Stimulated activated effector memory CD8-positive, alpha-beta T cell treated with anti-CD3 and anti-CD28 coated beads, Interleukin-12 subunit alpha, Interleukin-12 subunit beta, amount 100 ng/mL, for 72 hours (primary cell): Measurements from ENCODE around the gene NKIRAS1.

Source experiments
- ATAC-seq: fragments of 150-1000 bp; cut with Tn5 transposase; 2 replicates; pipeline ENCODE4 v1.10.0; 2021
- DNase-seq, 2 donors: peaks; one replicate each; pipeline ENCODE4 v3.0.0; 2021 to 2022; ENCODE audit warnings: low spot score in 2 of 2
- H3K27ac Mint-ChIP-seq: one replicate; pipeline ENCODE4 v1.8.0; 2022; ENCODE audit warnings: mild to moderate bottlenecking, mixed read lengths
- H3K36me3 Mint-ChIP-seq: one replicate; pipeline ENCODE4 v1.8.0; 2022; ENCODE audit warnings: mild to moderate bottlenecking, mixed read lengths
- H3K4me1 Mint-ChIP-seq: one replicate; pipeline ENCODE4 v1.8.0; 2022; ENCODE audit warnings: mixed read lengths
- H3K4me3 Mint-ChIP-seq: one replicate; pipeline ENCODE4 v1.8.0; 2022; ENCODE audit warnings: mild to moderate bottlenecking, mixed read lengths
- H3K9me3 Mint-ChIP-seq: one replicate; pipeline ENCODE4 v1.8.0; 2022; ENCODE audit warnings: mixed read lengths

NKIRAS1 gene

GRCh38 chr3:23916886-23917678, at the start of gene NKIRAS1, which contains the start of gene RPL15:
Gene NKIRAS1, minus strand, starts transcription at chr3:23916990. Its CDS starts 6,086 bp downstream, at chr3:23910904.
Gene RPL15, plus strand, starts transcription at chr3:23917132. Its CDS starts 728 bp downstream, at chr3:23917860.
- Mint-ChIP-seq H3K4me3 (peak within 1 kb of the TSS; percentile 95), H3K9me3 (no peaks in the 10 kb centered on the region), H3K36me3 (peaks cover 58% of the 10 kb centered on the region), H3K4me1 (peaks cover 42% of the 10 kb centered on the region), H3K27ac (peak within 1 kb of the TSS; percentile 99)
- ATAC-seq, result peak; percentile 96
- DNase-seq, result peak; percentile 87 to 97

DNA sequence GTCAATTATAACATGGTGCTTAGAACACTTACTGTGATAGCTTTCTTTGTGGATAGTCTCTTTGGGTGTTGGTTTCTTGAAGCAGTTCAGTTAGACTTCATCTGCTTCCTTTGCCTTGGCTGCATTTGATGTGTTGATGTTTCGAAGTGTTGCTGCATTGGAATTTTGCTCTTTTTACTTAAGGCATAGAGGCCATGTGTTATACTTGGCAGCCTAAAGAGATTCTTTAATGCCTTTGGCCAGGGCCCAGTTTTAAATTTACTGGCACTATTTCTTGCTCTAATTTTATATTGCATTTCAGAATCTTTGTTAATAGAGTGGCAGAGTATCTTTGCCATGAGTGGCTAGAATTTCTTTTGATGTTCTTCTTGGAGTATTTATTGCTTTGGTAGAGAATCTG, 49.5 kb upstream of the NKIRAS1 start:
- Mint-ChIP-seq H3K9me3 (no peaks in the 10 kb centered on the region), H3K27ac (no peak overlapping the region), H3K4me3 (no peak overlapping the region), H3K4me1 (peaks cover 23% of the 10 kb centered on the region), H3K36me3 (peaks cover 74% of the 10 kb centered on the region)
- no peak for DNase-seq
- no peak for ATAC-seq

GRCh38 chr3:23964537-23965235, 47.9 kb upstream of the NKIRAS1 start:
- H3K36me3 Mint-ChIP-seq, result peaks cover 78% of the 10 kb centered on the region
- no peak overlapping the region for H3K4me3 Mint-ChIP-seq
- DNase-seq (no peak), ATAC-seq (no peak)
- H3K4me1 Mint-ChIP-seq, result peaks cover 20% of the 10 kb centered on the region
- H3K9me3 Mint-ChIP-seq, result no peaks in the 10 kb centered on the region
- H3K27ac Mint-ChIP-seq, result peak overlapping the region; percentile 41

GRCh38 chr3:23961913-23962312, 45.1 kb upstream of the NKIRAS1 start:
- Mint-ChIP-seq H3K27ac (peak overlapping the region; percentile 17), H3K36me3 (peaks cover 79% of the 10 kb centered on the region), H3K9me3 (no peaks in the 10 kb centered on the region), H3K4me1 (peaks cover 25% of the 10 kb centered on the region), H3K4me3 (no peak overlapping the region)
- no peak for ATAC-seq
- no peak for DNase-seq

GRCh38 chr3:23961066-23961465, 44.3 kb upstream of the NKIRAS1 start:
- no peaks in the 10 kb centered on the region for H3K9me3 Mint-ChIP-seq
- peaks cover 77% of the 10 kb centered on the region for H3K36me3 Mint-ChIP-seq
- H3K4me1 Mint-ChIP-seq, result peaks cover 31% of the 10 kb centered on the region
- H3K27ac Mint-ChIP-seq, result no peak overlapping the region
- DNase-seq (no peak), ATAC-seq (no peak)
- no peak overlapping the region for H3K4me3 Mint-ChIP-seq

DNA sequence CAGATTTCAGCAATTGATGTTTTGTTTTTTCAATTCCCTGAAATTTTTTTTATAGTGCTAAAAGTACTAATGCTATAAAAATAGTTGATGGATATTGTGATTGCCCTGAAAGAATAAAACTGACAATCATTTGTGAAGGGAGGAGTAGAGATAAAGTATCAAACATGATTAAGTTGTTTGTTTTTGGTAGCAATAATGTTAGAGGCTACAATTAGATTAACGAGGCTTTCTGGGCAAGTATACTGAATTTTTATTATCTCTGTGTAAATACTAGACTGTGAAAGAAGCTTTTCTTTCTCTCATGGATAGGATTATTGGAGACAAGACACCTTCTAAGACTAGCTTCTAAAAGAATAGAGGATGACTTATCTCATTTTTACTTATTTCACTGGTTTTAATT, 43.9 kb upstream of the NKIRAS1 start:
- ATAC-seq, result no peak
- no peak overlapping the region for H3K27ac Mint-ChIP-seq
- H3K4me3 Mint-ChIP-seq, result no peak overlapping the region
- H3K9me3 Mint-ChIP-seq, result no peaks in the 10 kb centered on the region
- DNase-seq, result no peak
- H3K4me1 Mint-ChIP-seq, result peaks cover 31% of the 10 kb centered on the region
- peaks cover 77% of the 10 kb centered on the region for H3K36me3 Mint-ChIP-seq

DNA sequence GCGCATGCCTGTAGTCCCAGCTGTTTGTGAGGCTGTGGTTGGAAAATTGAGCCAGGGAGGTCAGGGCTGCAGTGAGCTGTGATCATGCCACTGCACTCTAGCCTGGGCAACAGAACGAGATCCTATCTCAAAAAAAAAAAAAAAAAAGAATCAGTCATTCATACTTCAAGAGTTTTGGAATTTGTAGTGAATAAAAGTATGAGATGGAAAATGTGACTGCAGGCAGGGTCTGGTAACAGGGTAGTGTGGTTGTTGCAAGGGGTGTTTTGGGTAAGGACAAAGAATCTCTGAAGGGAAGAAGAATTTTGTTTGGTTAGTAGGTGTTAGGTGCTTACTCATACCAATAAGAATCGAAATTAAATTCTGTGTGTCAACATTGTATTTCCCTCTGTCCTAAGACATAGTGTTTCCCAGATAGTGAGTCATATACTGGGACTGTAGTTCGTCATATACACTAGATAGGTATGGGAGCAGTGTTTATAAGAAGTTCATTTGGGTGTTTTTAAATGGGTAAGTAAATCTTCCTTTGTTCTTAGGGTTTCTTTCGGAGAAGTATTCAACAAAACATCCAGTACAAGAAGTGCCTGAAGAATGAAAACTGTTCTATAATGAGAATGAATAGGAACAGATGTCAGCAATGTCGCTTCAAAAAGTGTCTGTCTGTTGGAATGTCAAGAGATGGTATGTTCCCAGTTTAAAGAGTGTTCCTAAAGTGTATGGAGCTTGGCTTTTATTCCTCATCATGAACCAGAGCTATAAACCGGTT, 42.5 kb upstream of the NKIRAS1 start:
- Mint-ChIP-seq H3K4me3 (no peak overlapping the region), H3K36me3 (peaks cover 75% of the 10 kb centered on the region), H3K9me3 (no peaks in the 10 kb centered on the region), H3K27ac (no peak overlapping the region), H3K4me1 (peaks cover 40% of the 10 kb centered on the region)
- no peak for DNase-seq
- ATAC-seq, result peak; percentile 97

DNA sequence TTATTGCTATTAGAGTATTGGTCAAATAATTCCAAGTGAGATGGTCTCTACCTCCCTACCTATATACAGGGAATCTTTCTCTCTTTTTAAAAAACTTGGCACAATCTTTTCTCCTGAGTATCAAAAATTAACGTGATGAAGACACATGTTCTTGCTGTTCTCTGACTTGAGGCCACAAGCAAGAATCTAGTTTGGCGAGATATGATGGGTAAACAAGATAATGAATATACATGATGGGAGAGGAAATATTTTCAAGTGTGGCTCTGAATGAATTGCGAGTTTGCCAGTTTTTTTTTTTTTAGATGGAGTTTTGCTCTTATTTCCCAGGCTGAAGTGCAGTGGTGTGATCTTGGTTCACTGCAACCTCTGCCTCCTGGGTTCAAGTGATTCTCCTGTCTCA, 39.9 kb upstream of the NKIRAS1 start:
- DNase-seq (no peak), ATAC-seq (no peak)
- Mint-ChIP-seq H3K36me3 (peaks cover 48% of the 10 kb centered on the region), H3K4me3 (no peak overlapping the region), H3K9me3 (no peaks in the 10 kb centered on the region), H3K4me1 (peaks cover 50% of the 10 kb centered on the region), H3K27ac (no peak overlapping the region)

DNA sequence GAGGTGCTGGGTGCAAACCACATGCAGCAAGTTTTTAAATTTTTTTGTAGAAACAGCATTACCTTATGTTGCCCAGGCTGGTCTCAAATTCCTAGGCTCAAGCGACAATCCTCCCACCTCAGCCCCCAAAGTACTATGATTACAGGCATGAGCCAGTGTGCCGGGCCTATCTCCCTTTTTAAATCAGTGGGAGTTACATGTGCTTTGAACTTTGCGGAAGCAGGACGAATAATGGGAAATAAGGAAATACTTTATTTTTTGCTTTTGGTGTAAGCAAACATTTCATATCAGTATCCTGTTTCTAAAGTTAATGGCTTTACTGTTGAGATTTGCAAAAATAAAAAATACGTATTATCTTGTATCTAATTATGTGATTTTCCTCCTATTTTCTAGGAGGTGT, 37.4 kb upstream of the NKIRAS1 start:
- ATAC-seq (no peak), DNase-seq (no peak)
- H3K27ac Mint-ChIP-seq, result peak overlapping the region; percentile 36
- peaks cover 68% of the 10 kb centered on the region for H3K4me1 Mint-ChIP-seq
- H3K4me3 Mint-ChIP-seq, result no peak overlapping the region
- H3K36me3 Mint-ChIP-seq, result peaks cover 25% of the 10 kb centered on the region
- H3K9me3 Mint-ChIP-seq, result no peaks in the 10 kb centered on the region

DNA sequence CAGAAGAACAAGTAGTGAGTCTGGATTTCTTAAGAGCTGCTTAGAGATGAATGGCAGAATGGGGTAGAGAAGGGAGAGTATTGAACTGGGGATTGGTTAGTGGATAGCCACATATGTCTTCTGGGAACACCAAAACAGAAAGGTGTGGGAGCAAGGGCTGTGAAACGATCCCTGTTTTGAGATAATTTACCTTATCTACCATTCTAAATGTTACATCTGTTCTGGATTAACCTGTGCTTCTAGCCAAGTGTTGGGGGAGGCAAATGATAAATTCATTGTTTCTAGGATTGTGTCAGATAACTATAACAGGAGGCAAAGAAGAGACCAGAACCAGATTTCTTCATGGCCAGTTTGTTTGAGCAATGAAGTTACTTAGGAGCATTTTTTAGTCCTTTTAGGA, 36.7 kb upstream of the NKIRAS1 start:
- no peaks in the 10 kb centered on the region for H3K9me3 Mint-ChIP-seq
- DNase-seq (no peak), ATAC-seq (no peak)
- peaks cover 22% of the 10 kb centered on the region for H3K36me3 Mint-ChIP-seq
- H3K4me3 Mint-ChIP-seq, result no peak overlapping the region
- peaks cover 67% of the 10 kb centered on the region for H3K4me1 Mint-ChIP-seq
- no peak overlapping the region for H3K27ac Mint-ChIP-seq

DNA sequence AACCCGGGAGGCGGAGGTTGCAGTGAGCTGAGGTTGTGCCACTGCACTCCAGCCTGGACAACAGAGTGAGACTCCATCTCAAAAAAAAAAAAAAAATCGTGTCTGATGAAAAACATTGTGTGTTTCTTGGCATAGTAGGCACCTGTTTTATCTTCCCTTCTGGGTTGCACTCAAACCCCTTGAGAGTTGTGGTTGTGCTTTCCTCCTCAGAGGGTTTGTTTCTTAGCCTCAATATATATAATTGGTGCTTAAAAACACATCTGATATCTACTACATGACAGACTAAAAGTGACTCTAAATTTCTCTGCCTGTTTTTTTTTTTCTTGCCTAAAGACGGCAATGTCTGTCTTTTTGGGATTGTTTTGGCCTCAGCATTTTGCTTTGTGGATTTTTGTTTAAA, 35.9 kb upstream of the NKIRAS1 start:
- H3K36me3 Mint-ChIP-seq, result peaks cover 28% of the 10 kb centered on the region
- H3K27ac Mint-ChIP-seq, result no peak overlapping the region
- no peaks in the 10 kb centered on the region for H3K9me3 Mint-ChIP-seq
- peaks cover 75% of the 10 kb centered on the region for H3K4me1 Mint-ChIP-seq
- peak overlapping the region; percentile 65 for H3K4me3 Mint-ChIP-seq
- ATAC-seq, result no peak
- no peak for DNase-seq

DNA sequence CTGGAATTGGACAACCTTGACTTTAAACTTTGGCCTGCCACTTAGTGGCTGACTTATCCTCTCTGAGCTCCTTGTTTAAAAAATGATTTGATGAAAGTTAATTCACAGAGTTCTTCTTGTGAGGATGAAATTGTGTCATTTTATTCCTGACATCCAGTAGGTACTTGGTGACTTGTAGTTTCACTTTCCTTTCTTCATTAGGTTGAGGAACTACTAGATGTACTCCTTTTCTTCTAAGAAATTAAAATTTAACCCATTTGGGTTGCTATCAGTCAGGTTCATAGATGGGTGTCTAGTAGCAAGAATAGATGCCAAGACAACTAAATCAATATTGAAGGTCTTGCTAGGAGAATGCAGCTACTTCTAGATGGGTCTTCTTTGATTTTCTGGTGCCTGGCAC, 33.5 kb upstream of the NKIRAS1 start:
- H3K36me3 Mint-ChIP-seq, result peaks cover 34% of the 10 kb centered on the region
- ATAC-seq (no peak), DNase-seq (no peak)
- H3K4me1 Mint-ChIP-seq, result peaks cover 68% of the 10 kb centered on the region
- H3K9me3 Mint-ChIP-seq, result no peaks in the 10 kb centered on the region
- peak overlapping the region; percentile 88 for H3K27ac Mint-ChIP-seq
- H3K4me3 Mint-ChIP-seq, result peak overlapping the region; percentile 65

GRCh38 chr3:23949784-23950183, 33.0 kb upstream of the NKIRAS1 start:
- H3K4me3 Mint-ChIP-seq, result peak overlapping the region; percentile 65
- H3K27ac Mint-ChIP-seq, result peak overlapping the region; percentile 88
- DNase-seq (no peak), ATAC-seq (no peak)
- no peaks in the 10 kb centered on the region for H3K9me3 Mint-ChIP-seq
- peaks cover 65% of the 10 kb centered on the region for H3K4me1 Mint-ChIP-seq
- peaks cover 32% of the 10 kb centered on the region for H3K36me3 Mint-ChIP-seq

GRCh38 chr3:23948761-23949160, 32.0 kb upstream of the NKIRAS1 start:
- no peak for ATAC-seq
- Mint-ChIP-seq H3K4me1 (peaks cover 64% of the 10 kb centered on the region), H3K36me3 (peaks cover 37% of the 10 kb centered on the region), H3K9me3 (no peaks in the 10 kb centered on the region), H3K4me3 (no peak overlapping the region), H3K27ac (peak overlapping the region; percentile 88)
- DNase-seq, result no peak

GRCh38 chr3:23945913-23946687, 29.3 kb upstream of the NKIRAS1 start:
- Mint-ChIP-seq H3K27ac (peak overlapping the region; percentile 92), H3K36me3 (peaks cover 37% of the 10 kb centered on the region), H3K9me3 (no peaks in the 10 kb centered on the region), H3K4me3 (peak overlapping the region; percentile 79), H3K4me1 (peaks cover 44% of the 10 kb centered on the region)
- ATAC-seq, result peak; percentile 86
- peak; percentile 95 to 96 for DNase-seq
